ENCODE measurements around the gene PLCB1.

Gene PLCB1

DNA sequence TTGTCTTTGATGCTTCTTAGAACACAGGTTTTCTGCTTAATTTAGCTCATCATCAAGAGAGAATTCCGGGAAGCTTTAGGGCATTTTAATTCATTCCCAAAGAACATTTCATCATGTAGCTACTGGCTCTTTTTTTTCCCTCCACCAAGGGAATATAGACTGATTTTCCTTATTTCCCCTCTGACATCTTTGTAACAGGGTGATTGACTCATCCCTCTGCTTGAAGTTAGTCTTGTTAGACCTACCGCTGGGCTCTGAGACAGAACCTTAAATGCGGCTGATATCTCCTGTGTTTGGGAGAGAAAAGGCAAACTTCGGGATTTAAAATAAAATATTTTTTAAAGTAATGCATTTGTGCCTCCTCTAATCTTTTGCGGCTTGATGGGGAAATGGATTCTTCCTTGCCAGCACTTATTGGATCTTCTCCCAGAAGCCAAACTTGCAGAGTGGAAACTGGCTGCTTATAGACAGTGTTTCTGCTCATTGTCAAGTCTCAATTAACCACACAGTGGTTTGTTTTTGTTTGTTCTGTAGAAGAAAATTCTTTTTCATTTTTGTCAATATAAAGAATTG lies 664.1 kb downstream of the PLCB1 start:
- H3K4me1 ChIP-seq (ENCODE audit: control extremely low read depth in 1 of 4, control insufficient read depth in 4 of 4, insufficient read depth in 4 of 4, low read length in 3 of 4): peaks cover 0 to 2% (median under 1%) of the 10 kb centered on the region in 4 experiments

DNA sequence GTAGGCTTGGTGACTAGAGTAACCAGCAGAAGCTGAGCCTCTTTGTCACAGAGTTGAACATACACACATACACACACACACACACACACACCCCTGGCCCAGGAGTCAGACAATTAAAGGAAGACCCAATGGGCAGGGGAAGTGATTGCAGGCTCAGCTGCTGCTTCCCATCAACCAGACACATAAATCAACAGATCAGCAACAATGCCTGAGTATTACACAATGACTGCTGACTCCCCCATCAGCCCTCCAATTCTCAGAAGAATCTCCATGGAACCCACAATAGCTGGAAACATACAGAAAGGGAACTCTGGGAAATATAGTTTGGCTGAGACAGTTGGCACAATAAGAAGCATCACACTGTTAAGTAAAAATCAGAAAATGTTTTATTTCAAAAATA lies 666.4 kb downstream of the PLCB1 start:
- peak in 2 of 3 donors; percentile 10 to 32 for DNase-seq
- Histone ChIP-seq H3K27me3 (replicated peaks in 2 of 5; ENCODE audit: control insufficient read depth in 4 of 5, insufficient read depth in 5 of 5, low read length in 4 of 5) (no peaks in the 10 kb centered on the region), H3K36me3 (ENCODE audit: control insufficient read depth in 4 of 4, insufficient read depth in 4 of 4, low read length in 3 of 4) (peaks cover 0 to 11% (median 2%) of the 10 kb centered on the region in 4 experiments), H3K27ac (ENCODE audit: insufficient read depth in 1 of 2, low read depth in 1 of 2, low read length in 2 of 2, poor library complexity in 1 of 2, severe bottlenecking in 2 of 2) (no peak overlapping the region), H3K4me1 (ENCODE audit: control extremely low read depth in 1 of 4, control insufficient read depth in 4 of 4, insufficient read depth in 4 of 4, low read length in 3 of 4) (peaks cover 0 to 2% (median under 1%) of the 10 kb centered on the region in 4 experiments), H3K4me3 (ENCODE audit: control insufficient read depth in 1 of 7, extremely low read depth in 1 of 7, insufficient read depth in 4 of 7, low read depth in 2 of 7, low read length in 6 of 7) (no peak overlapping the region), H3K9me3 (ENCODE audit: control extremely low read depth in 1 of 5, control insufficient read depth in 4 of 5, insufficient read depth in 2 of 5, low read depth in 1 of 5, low read length in 4 of 5) (peaks cover 0 to 3% (median 0%) of the 10 kb centered on the region in 5 experiments)
- ChIA-PET POLR2A (no interaction called here), CTCF (no interaction called here)

More for the DNA sequence above, 664.1 kb downstream of the PLCB1 start:
- Histone ChIP-seq H3K27me3 (replicated peaks in 2 of 5; ENCODE audit: control insufficient read depth in 4 of 5, insufficient read depth in 5 of 5, low read length in 4 of 5) (no peaks in the 10 kb centered on the region), H3K36me3 (ENCODE audit: control insufficient read depth in 4 of 4, insufficient read depth in 4 of 4, low read length in 3 of 4) (peaks cover 3 to 13% (median 3%) of the 10 kb centered on the region in 4 experiments), H3K9me3 (ENCODE audit: control extremely low read depth in 1 of 5, control insufficient read depth in 4 of 5, insufficient read depth in 2 of 5, low read depth in 1 of 5, low read length in 4 of 5) (peaks cover 0 to 3% (median 0%) of the 10 kb centered on the region in 5 experiments), H3K27ac (ENCODE audit: insufficient read depth in 1 of 2, low read depth in 1 of 2, low read length in 2 of 2, poor library complexity in 1 of 2, severe bottlenecking in 2 of 2) (no peak overlapping the region), H3K4me3 (ENCODE audit: control insufficient read depth in 1 of 7, extremely low read depth in 1 of 7, insufficient read depth in 4 of 7, low read depth in 2 of 7, low read length in 6 of 7) (no peak overlapping the region)
- ChIA-PET CTCF (interaction anchor here (1.0 kb wide), 1 partner anchor 17 kb away, joined by 3 read pairs; no protein-coding TSS in a partner anchor), POLR2A (no interaction called here)
- DNase-seq: no peak
- WGBS (ENCODE audit: insufficient coverage): 100% methylated on average over 1 of the region's 5 CpGs

DNA sequence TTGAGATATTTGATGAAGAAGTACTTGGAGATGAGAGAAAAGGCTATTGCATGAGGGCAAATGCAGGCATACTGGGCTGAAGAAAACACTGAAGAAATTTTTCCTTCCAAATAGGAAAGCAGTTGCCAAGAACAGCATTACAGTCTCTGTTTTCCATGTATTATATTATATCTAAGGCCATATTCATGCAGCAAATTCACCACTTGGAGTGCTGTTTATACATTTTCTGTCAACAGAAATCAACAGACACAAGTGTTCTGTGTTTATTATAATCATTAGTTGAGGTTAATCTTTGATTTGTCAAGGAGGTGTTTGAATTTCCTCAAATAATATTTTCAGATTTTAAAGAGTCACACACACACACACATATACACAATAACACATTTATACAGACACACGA lies 668.0 kb downstream of the PLCB1 start:
- no CpG with 5 or more reads among the region's 1 CpG for WGBS (ENCODE audit: insufficient coverage)
- Histone ChIP-seq H3K36me3 (ENCODE audit: control insufficient read depth in 4 of 4, insufficient read depth in 4 of 4, low read length in 3 of 4) (peaks cover 0 to 14% (median 2%) of the 10 kb centered on the region in 4 experiments), H3K9me3 (ENCODE audit: control extremely low read depth in 1 of 5, control insufficient read depth in 4 of 5, insufficient read depth in 2 of 5, low read depth in 1 of 5, low read length in 4 of 5) (peaks cover 0 to 3% (median 0%) of the 10 kb centered on the region in 5 experiments), H3K4me3 (ENCODE audit: control insufficient read depth in 1 of 7, extremely low read depth in 1 of 7, insufficient read depth in 4 of 7, low read depth in 2 of 7, low read length in 6 of 7) (no peak overlapping the region), H3K27ac (ENCODE audit: insufficient read depth in 1 of 2, low read depth in 1 of 2, low read length in 2 of 2, poor library complexity in 1 of 2, severe bottlenecking in 2 of 2) (no peak overlapping the region), H3K27me3 (replicated peaks in 2 of 5; ENCODE audit: control insufficient read depth in 4 of 5, insufficient read depth in 5 of 5, low read length in 4 of 5) (no peaks in the 10 kb centered on the region), H3K4me1 (ENCODE audit: control extremely low read depth in 1 of 4, control insufficient read depth in 4 of 4, insufficient read depth in 4 of 4, low read length in 3 of 4) (peaks cover 0 to 2% (median under 1%) of the 10 kb centered on the region in 4 experiments)
- ChIA-PET CTCF (no interaction called here), POLR2A (no interaction called here)
- no peak for DNase-seq

DNA sequence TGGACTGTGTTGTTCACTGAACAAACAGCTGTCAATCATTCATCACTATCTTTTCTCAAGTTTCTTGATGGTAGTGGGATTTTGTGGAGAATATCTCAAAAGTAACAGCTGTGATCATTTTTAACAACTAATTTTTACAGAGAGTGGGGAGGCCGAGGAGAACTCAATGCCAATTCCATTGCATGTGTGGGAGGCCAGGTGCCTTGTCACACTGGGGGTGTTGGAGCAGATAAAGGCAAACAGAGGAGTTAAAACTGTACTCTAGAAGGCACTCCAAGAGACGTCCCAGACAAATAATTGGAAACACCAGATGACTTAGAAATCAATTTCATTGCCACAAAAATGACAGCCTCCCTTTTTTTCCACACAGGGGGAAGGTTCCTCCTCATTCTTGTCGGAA lies 669.6 kb downstream of the PLCB1 start:
- Histone ChIP-seq H3K27me3 (replicated peaks in 2 of 5; ENCODE audit: control insufficient read depth in 4 of 5, insufficient read depth in 5 of 5, low read length in 4 of 5) (no peaks in the 10 kb centered on the region), H3K27ac (ENCODE audit: insufficient read depth in 1 of 2, low read depth in 1 of 2, low read length in 2 of 2, poor library complexity in 1 of 2, severe bottlenecking in 2 of 2) (no peak overlapping the region), H3K4me3 (ENCODE audit: control insufficient read depth in 1 of 7, extremely low read depth in 1 of 7, insufficient read depth in 4 of 7, low read depth in 2 of 7, low read length in 6 of 7) (no peak overlapping the region), H3K4me1 (ENCODE audit: control extremely low read depth in 1 of 4, control insufficient read depth in 4 of 4, insufficient read depth in 4 of 4, low read length in 3 of 4) (peaks cover 0 to 13% (median 6%) of the 10 kb centered on the region in 4 experiments), H3K9me3 (ENCODE audit: control extremely low read depth in 1 of 5, control insufficient read depth in 4 of 5, insufficient read depth in 2 of 5, low read depth in 1 of 5, low read length in 4 of 5) (peaks cover 0 to 3% (median 0%) of the 10 kb centered on the region in 5 experiments), H3K36me3 (ENCODE audit: control insufficient read depth in 4 of 4, insufficient read depth in 4 of 4, low read length in 3 of 4) (peaks cover 0 to 14% (median 2%) of the 10 kb centered on the region in 4 experiments)
- WGBS (ENCODE audit: insufficient coverage): 100% methylated on average over 1 of the region's 3 CpGs
- CTCF ChIA-PET: interaction anchor here (0.9 kb wide), 1 partner anchor 11 kb away, joined by 3 read pairs; no protein-coding TSS in a partner anchor
- DNase-seq: no peak
- POLR2A ChIA-PET: no interaction called here

DNA sequence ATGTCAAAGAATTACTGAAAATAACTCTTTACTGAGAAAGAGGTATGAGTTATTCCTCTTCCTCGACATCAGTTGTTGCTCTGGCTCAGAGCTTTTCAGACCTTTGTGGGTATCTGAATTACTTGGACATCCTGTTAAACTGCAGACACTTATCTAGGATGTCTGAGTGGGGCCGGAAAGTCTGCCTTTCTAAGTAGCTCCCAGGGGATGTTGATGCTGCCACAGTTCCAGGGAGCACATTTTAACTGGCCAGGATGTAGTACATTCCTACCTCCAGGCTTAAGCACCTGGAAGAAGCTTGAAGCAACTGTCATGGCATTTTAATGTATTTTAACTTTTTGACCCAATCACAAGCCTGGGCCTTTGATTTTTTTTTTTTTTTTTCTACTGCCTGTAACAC lies 671.0 kb downstream of the PLCB1 start:
- H3K9me3 ChIP-seq (ENCODE audit: control extremely low read depth in 1 of 5, control insufficient read depth in 4 of 5, insufficient read depth in 2 of 5, low read depth in 1 of 5, low read length in 4 of 5): no peaks in the 10 kb centered on the region
- whole genome bisulfite sequencing (ENCODE audit: insufficient coverage): 94% methylated on average over 2 of the region's 2 CpGs
- H3K27ac ChIP-seq (ENCODE audit: insufficient read depth in 1 of 2, low read depth in 1 of 2, low read length in 2 of 2, poor library complexity in 1 of 2, severe bottlenecking in 2 of 2): no peak overlapping the region
- H3K4me3 ChIP-seq (ENCODE audit: control insufficient read depth in 1 of 7, extremely low read depth in 1 of 7, insufficient read depth in 4 of 7, low read depth in 2 of 7, low read length in 6 of 7): no peak overlapping the region
- peaks cover 0 to 14% (median 2%) of the 10 kb centered on the region in 4 experiments for H3K36me3 ChIP-seq (ENCODE audit: control insufficient read depth in 4 of 4, insufficient read depth in 4 of 4, low read length in 3 of 4)
- DNase-seq: no peak
- POLR2A ChIA-PET: interaction anchor here (0.6 kb wide), 1 partner anchor 468 kb away, joined by 4 read pairs; no protein-coding TSS in a partner anchor
- CTCF ChIA-PET: interaction anchor here (1.1 to 1.5 kb wide), 3 partner anchors 13 to 50 kb away, joined by 3 read pairs; no protein-coding TSS in a partner anchor
- H3K27me3 ChIP-seq (replicated peaks in 2 of 5; ENCODE audit: control insufficient read depth in 4 of 5, insufficient read depth in 5 of 5, low read length in 4 of 5): no peaks in the 10 kb centered on the region
- H3K4me1 ChIP-seq (ENCODE audit: control extremely low read depth in 1 of 4, control insufficient read depth in 4 of 4, insufficient read depth in 4 of 4, low read length in 3 of 4): peaks cover 0 to 15% (median 9%) of the 10 kb centered on the region in 4 experiments

DNA sequence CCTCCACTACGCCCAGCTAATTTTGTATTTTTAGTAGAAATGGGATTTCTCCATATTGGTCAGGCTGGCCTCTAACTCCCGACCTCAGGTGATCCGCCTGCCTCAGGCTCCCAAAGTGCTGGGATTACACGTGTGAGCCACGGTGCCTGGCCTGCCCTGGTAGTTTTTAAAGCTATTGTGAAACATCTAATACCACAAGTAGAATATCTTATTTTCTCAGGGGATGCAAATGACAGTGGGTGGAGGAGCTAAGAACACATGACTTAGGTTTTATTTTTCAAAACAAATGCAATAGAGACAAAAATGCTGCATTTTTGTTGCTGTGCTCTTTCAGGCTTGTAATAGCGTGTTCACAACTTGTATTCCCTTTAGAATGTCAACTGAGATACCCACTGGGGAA lies 671.9 kb downstream of the PLCB1 start:
- WGBS (ENCODE audit: insufficient coverage): 100% methylated on average over 2 of the region's 6 CpGs
- ChIA-PET CTCF (interaction anchor here (1.0 to 1.5 kb wide), 3 partner anchors 14 to 43 kb away, joined by 3 read pairs; no protein-coding TSS in a partner anchor), POLR2A (no interaction called here)
- Histone ChIP-seq H3K36me3 (ENCODE audit: control insufficient read depth in 4 of 4, insufficient read depth in 4 of 4, low read length in 3 of 4) (peaks cover 0 to 14% (median 2%) of the 10 kb centered on the region in 4 experiments), H3K27ac (ENCODE audit: insufficient read depth in 1 of 2, low read depth in 1 of 2, low read length in 2 of 2, poor library complexity in 1 of 2, severe bottlenecking in 2 of 2) (no peak overlapping the region), H3K27me3 (replicated peaks in 2 of 5; ENCODE audit: control insufficient read depth in 4 of 5, insufficient read depth in 5 of 5, low read length in 4 of 5) (no peaks in the 10 kb centered on the region), H3K4me3 (ENCODE audit: control insufficient read depth in 1 of 7, extremely low read depth in 1 of 7, insufficient read depth in 4 of 7, low read depth in 2 of 7, low read length in 6 of 7) (no peak overlapping the region), H3K9me3 (ENCODE audit: control extremely low read depth in 1 of 5, control insufficient read depth in 4 of 5, insufficient read depth in 2 of 5, low read depth in 1 of 5, low read length in 4 of 5) (no peaks in the 10 kb centered on the region), H3K4me1 (ENCODE audit: control extremely low read depth in 1 of 4, control insufficient read depth in 4 of 4, insufficient read depth in 4 of 4, low read length in 3 of 4) (peaks cover 0 to 15% (median 8%) of the 10 kb centered on the region in 4 experiments)
- DNase-seq: no peak

DNA sequence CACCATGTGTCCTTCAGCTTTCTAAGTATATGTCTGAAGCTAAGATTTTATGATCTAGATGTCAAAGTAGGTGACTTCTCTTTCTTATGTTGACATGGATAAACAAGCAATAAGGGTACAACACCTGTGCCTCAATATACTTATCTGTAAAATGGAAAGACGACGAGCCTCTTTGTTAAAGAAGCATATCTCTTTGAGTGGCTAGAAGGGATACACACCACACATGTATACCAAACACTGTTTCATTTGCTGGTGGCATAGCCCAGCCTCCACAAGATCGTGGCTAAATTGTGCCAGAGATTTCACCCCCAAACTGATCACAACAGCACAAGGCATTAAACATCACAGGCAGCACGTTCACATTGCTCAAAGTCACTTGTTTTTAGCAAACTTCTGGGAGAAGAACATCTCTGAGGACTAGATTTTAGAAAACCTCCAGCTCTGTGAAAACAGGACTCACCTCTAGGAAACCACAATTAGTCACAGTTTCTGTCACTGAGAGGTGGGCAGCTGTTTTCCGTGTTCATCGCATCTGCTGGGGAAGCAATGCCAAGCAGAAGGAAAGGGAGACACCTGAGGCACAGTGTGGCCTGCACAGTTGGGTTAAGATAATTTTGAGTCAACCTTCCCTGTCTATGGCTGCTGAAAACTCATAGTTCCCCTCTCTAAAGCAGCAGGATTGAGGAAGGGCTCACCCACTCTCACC lies 673.8 kb downstream of the PLCB1 start:
- CTCF ChIA-PET: interaction anchor here (1.3 kb wide), 1 partner anchor 16 kb away, joined by 5 read pairs; no protein-coding TSS in a partner anchor
- no peaks in the 10 kb centered on the region for H3K27me3 ChIP-seq (replicated peaks in 2 of 5; ENCODE audit: control insufficient read depth in 4 of 5, insufficient read depth in 5 of 5, low read length in 4 of 5)

More for the DNA sequence above, 673.8 kb downstream of the PLCB1 start:
- Histone ChIP-seq H3K27ac (ENCODE audit: insufficient read depth in 1 of 2, low read depth in 1 of 2, low read length in 2 of 2, poor library complexity in 1 of 2, severe bottlenecking in 2 of 2) (no peak overlapping the region), H3K9me3 (ENCODE audit: control extremely low read depth in 1 of 5, control insufficient read depth in 4 of 5, insufficient read depth in 2 of 5, low read depth in 1 of 5, low read length in 4 of 5) (no peaks in the 10 kb centered on the region), H3K4me3 (ENCODE audit: control insufficient read depth in 1 of 7, extremely low read depth in 1 of 7, insufficient read depth in 4 of 7, low read depth in 2 of 7, low read length in 6 of 7) (no peak overlapping the region), H3K36me3 (ENCODE audit: control insufficient read depth in 4 of 4, insufficient read depth in 4 of 4, low read length in 3 of 4) (peaks cover 0 to 11% (median 2%) of the 10 kb centered on the region in 4 experiments), H3K4me1 (ENCODE audit: control extremely low read depth in 1 of 4, control insufficient read depth in 4 of 4, insufficient read depth in 4 of 4, low read length in 3 of 4) (peaks cover 0 to 15% (median 8%) of the 10 kb centered on the region in 4 experiments)
- POLR2A ChIA-PET: no interaction called here
- 77% methylated on average over 5 of the region's 6 CpGs for WGBS (ENCODE audit: insufficient coverage)
- DNase-seq: peak in 2 of 3 donors; percentile 62 to 78

Data from common myeloid progenitor, CD34-positive (primary cell).